Ascending aorta (tissue), 2 donors: ENCODE data around the gene ZNF831. TPM values are rescaled to one million over a fixed set of nuclear protein-coding genes. Genes with fewer than 3 reads are reported as not detected.

Experiments
- DNase-seq, 2 donors: peaks; one replicate each; pipeline ENCODE4 v3.0.0-alpha.2; 2019; ENCODE audit warnings: low spot score in 2 of 2
- H3K27ac ChIP-seq, 2 donors: fragments of 200-600 bp; sonication (generic); one replicate each; pipeline ENCODE4 v1.5.1; 2016 to 2017; ENCODE audit warnings: mild to moderate bottlenecking in 1 of 2
- H3K27me3 ChIP-seq: fragments of 200-600 bp; sonication (generic); one replicate; pipeline ENCODE4 v1.5.1; 2017
- H3K36me3 ChIP-seq, 2 donors: fragments of 200-600 bp; sonication (generic); one replicate each; pipeline ENCODE4 v1.5.1; 2016
- H3K4me1 ChIP-seq, 2 donors: fragments of 200-600 bp; sonication (generic); one replicate each; pipeline ENCODE4 v1.5.1; 2016 to 2017; ENCODE audit warnings: mild to moderate bottlenecking in 1 of 2
- H3K4me3 ChIP-seq, 2 donors: fragments of 200-600 bp; sonication (generic); one replicate each; pipeline ENCODE4 v1.5.1; 2016 to 2017; ENCODE audit warnings: mild to moderate bottlenecking in 1 of 2
- H3K9me3 ChIP-seq, 2 donors: fragments of 200-600 bp; sonication (generic); one replicate each; pipeline ENCODE4 v1.5.1; 2016
- intact Hi-C: fragments of 100-400 bp; cut with DNase I; formaldehyde crosslinking; loops from one replicate; pipeline ENCODE4 v1.15.1; 2023
- total RNA-seq: library from RNA; depleted of rRNA; stranded (reverse); fragments of >200 nt; gene quantifications from one replicate; pipeline ENCODE4 v1.1.0, GENCODE V29; 2016
- TF ChIP-seq, protein P1 (sequence below), 3 experiments: fragments of 200-600 bp in 2 of 3; fragments of 450-650 bp in 1 of 3; sonication (generic) in 2 of 3; IDR thresholded peaks; one replicate each; pipeline ENCODE4 v1.5.1; 2016 to 2019; ENCODE audit warnings: antibody characterized with exemption in 3 of 3, mild to moderate bottlenecking in 1 of 3, moderate library complexity in 1 of 3

The ZNF831 gene
- total RNA-seq, 1 donor from 2014 or later: 0.53 TPM

DNA sequence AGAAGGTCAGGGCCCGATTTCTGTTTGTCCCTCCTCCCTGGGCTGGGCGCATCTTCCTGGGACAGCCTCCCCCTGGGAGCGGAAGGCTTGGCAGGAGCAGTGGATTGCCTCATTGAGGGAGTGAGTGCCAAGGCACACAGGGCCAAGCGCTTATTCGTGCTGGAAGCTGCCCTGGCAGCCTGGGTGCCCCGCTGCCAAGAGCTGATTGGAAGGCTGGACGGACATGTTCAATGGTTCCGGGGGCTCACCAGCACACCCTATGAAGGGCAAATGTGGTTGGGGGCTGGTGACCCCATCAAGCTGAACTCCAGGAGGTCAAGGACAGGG, 10.3 kb upstream of the ZNF831 start:
- peaks cover 0 to 17% of the 10 kb centered on the region in 2 donors for H3K4me1 ChIP-seq
- H3K27me3 ChIP-seq: no peaks in the 10 kb centered on the region
- DNase-seq: no peak
- TF ChIP-seq, protein P1, sequence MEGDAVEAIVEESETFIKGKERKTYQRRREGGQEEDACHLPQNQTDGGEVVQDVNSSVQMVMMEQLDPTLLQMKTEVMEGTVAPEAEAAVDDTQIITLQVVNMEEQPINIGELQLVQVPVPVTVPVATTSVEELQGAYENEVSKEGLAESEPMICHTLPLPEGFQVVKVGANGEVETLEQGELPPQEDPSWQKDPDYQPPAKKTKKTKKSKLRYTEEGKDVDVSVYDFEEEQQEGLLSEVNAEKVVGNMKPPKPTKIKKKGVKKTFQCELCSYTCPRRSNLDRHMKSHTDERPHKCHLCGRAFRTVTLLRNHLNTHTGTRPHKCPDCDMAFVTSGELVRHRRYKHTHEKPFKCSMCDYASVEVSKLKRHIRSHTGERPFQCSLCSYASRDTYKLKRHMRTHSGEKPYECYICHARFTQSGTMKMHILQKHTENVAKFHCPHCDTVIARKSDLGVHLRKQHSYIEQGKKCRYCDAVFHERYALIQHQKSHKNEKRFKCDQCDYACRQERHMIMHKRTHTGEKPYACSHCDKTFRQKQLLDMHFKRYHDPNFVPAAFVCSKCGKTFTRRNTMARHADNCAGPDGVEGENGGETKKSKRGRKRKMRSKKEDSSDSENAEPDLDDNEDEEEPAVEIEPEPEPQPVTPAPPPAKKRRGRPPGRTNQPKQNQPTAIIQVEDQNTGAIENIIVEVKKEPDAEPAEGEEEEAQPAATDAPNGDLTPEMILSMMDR (IDR thresholded peaks at IDR 0.05): no peak
- intact Hi-C loops: no loop called here
- no peaks in the 10 kb centered on the region for H3K36me3 ChIP-seq
- no peak overlapping the region for H3K27ac ChIP-seq
- H3K9me3 ChIP-seq: no peaks in the 10 kb centered on the region
- peak overlapping the region in 1 of 2 donors; percentile 48 for H3K4me3 ChIP-seq

DNA sequence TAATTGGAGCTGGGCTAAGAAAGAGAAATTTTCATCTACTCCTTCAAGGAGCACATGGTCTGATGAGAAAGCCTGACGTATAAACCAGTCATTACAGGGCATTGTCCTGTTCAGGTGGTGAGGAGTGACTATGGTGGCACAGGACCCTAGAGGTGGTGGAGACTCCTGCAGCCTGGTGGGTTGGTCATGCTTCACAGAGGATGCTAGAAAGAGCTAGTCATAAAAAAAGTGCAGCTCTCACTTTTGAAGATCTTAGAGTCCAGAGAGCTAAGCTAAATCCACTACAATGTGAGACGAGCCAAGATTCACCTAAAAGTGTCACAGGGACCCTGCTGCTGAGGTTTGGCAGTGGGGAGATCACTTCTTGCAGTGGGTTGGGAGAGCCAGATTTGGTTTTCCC, 9.8 kb upstream of the ZNF831 start:
- Histone ChIP-seq H3K4me3 (no peak overlapping the region), H3K27ac (no peak overlapping the region), H3K9me3 (no peaks in the 10 kb centered on the region), H3K4me1 (peaks cover 0 to 17% of the 10 kb centered on the region in 2 donors), H3K27me3 (no peaks in the 10 kb centered on the region), H3K36me3 (no peaks in the 10 kb centered on the region)
- intact Hi-C loops: no loop called here
- TF ChIP-seq, protein P1 (IDR thresholded peaks at IDR 0.05): no peak
- no peak for DNase-seq

DNA sequence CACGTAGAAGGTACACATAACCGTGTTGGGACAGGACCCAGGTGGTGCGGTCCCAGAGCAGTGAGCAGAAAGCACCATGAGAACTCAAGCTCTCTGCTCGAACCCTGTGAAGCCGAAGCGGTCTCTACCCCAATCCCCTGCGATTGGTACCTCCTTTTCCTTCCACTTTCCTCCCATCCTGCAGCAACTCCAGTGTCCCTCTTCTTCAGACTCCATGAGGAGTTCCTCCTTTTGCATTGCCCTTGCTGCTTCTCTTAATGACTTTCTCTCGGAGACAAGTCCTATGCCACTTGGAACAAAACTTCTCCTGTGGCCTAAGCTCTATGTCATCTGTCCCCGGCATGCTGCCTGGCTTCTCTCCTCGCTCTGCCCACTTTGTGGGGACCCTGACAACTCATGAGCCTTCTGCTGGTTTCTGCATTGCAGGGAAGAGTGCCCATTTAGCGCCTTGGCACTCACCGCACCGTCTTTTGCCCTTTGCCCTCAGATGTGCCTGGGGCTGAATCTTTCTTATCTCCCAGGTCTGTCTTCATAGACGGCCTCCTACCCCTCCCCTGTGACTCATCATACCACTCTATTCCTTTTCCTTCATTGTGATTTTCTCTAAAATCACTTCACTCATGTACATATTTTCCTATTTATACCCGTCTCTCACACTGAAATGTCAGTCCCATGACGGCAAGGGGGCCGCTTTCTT, 9.2 kb upstream of the ZNF831 start:
- Histone ChIP-seq H3K4me3 (no peak overlapping the region), H3K27ac (no peak overlapping the region), H3K4me1 (peaks cover 0 to 16% of the 10 kb centered on the region in 2 donors), H3K9me3 (no peaks in the 10 kb centered on the region), H3K27me3 (no peaks in the 10 kb centered on the region), H3K36me3 (no peaks in the 10 kb centered on the region)
- TF ChIP-seq, protein P1 (IDR thresholded peaks at IDR 0.05): no peak
- intact Hi-C loops: no loop called here
- no peak for DNase-seq

DNA sequence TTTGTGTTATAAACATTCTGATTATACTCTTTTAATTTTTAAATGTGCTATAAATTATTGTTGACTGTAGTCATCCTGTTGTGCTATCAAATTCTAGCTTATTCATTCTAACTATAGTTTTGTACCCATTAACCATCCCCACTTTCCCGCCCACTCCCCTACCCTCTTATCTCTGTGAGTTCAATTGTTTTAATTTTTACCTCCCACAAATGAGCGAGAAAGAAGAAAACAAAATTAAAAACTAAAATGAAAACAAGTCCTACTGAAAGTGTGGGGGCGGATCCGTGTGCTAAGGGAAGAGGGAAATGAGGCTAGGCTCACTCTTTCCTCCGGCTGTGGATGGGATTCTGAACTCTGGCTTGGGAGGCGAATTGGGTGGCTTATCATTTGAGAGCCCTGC, 6.6 kb upstream of the ZNF831 start:
- Histone ChIP-seq H3K27ac (no peak overlapping the region), H3K4me3 (no peak overlapping the region), H3K9me3 (no peaks in the 10 kb centered on the region), H3K36me3 (no peaks in the 10 kb centered on the region), H3K27me3 (no peaks in the 10 kb centered on the region), H3K4me1 (peaks cover 0 to 12% of the 10 kb centered on the region in 2 donors)
- TF ChIP-seq, protein P1 (IDR thresholded peaks at IDR 0.05): no peak
- no peak for DNase-seq
- intact Hi-C loops: no loop called here

DNA sequence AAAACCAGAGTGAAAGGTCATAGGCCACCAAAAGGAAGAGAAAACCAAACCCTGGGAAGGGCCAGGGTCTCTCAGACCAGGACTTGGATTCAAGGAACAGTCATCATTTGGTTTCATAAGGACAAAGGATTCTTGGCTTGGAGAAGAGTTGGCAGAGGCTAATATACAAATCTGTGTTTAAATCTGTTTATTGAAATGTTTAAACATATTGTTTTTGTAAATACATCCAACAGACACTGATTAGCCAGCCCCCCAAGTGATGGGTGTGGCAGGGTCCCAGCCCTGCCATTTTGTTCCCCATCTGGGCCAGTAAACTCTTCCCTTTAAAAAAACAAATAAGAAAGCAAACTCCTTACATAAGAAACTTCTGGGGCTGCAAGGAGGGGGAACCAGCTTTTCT, 6.1 kb upstream of the ZNF831 start:
- Histone ChIP-seq H3K9me3 (no peaks in the 10 kb centered on the region), H3K4me3 (no peak overlapping the region), H3K4me1 (peaks cover 0 to 12% of the 10 kb centered on the region in 2 donors), H3K27me3 (no peaks in the 10 kb centered on the region), H3K27ac (no peak overlapping the region), H3K36me3 (no peaks in the 10 kb centered on the region)
- TF ChIP-seq, protein P1 (IDR thresholded peaks at IDR 0.05): no peak
- intact Hi-C loops: no loop called here
- DNase-seq: no peak
